ENCODE data around the gene SIL1. TPM values are rescaled to one million over a fixed set of nuclear protein-coding genes. Genes with fewer than 3 reads are reported as not detected.

SIL1 gene
- total and polyA plus RNA-seq, 2 of the 13 experiments (the other 11 are each of a cell fraction or from before 2014, with no cell fraction given): 26.0 to 30.0 TPM

GRCh38 chr5:138990986-138991590 lies 207.1 kb downstream of the SIL1 start (continued):
- TF ChIP-seq KIAA2018 (CRISPR knock-in tag; IDR thresholded peaks at IDR 0.05; ENCODE audit: borderline replicate concordance): no peak

GRCh38 chr5:138989720-138990119 lies 208.4 kb downstream of the SIL1 start:
- Histone ChIP-seq H3K4me2 (ENCODE audit: low read depth, low read length) (no peak overlapping the region), H4K20me1 (ENCODE audit: insufficient read depth, low read length) (no peaks in the 10 kb centered on the region), H3K4me3 (replicated peaks in 1 of 3; ENCODE audit: insufficient read depth in 1 of 3, low read depth in 2 of 3, low read length in 3 of 3) (no peak overlapping the region), H3K9me3 (ENCODE audit: low read length) (no peaks in the 10 kb centered on the region), H3K79me2 (ENCODE audit: insufficient read depth, low read length) (no peaks in the 10 kb centered on the region), H3K4me1 (ENCODE audit: insufficient read depth, low read length) (peaks cover 18% of the 10 kb centered on the region), H3K27ac (ENCODE audit: extremely low read length, insufficient read depth, low read length) (no peak overlapping the region), H3K27me3 (ENCODE audit: control insufficient read depth in 1 of 2, insufficient read depth in 2 of 2, low read length in 2 of 2) (no peaks in the 10 kb centered on the region), H2AFZ (ENCODE audit: low read length) (no peak overlapping the region), H3K36me3 (replicated peaks in 1 of 2; ENCODE audit: control insufficient read depth in 1 of 2, insufficient read depth in 2 of 2, low read length in 2 of 2) (no peaks in the 10 kb centered on the region; a peak in 1 of 5 replicates), H3K9ac (ENCODE audit: insufficient read depth, low read depth, low read length) (no peak overlapping the region)
- in situ Hi-C loops (cut with HindIII; ENCODE audit: extremely low pct_ligation_motif_present, low pct_unique_long_range_greater_than_20kb): no loop called here
- ATAC-seq: no peak
- BruUV-seq (replicated peaks): no TSS peak
- no peak for DNase-seq (ENCODE audit: low spot score)
- FAIRE-seq: no peak
- CTCF ChIA-PET (ENCODE audit: low intra/inter-chr PET ratio, low total read pairs): no interaction called here
- intact Hi-C loops (cut with micrococcal nuclease; ENCODE audit: unreplicated experiment): no loop called here
- WGBS (ENCODE audit: low lambda C conversion rate): 94% methylated on average over 6 of the region's 6 CpGs
- POLR2A ChIA-PET: no interaction called here
- TF ChIP-seq SUZ12 (IDR thresholded peaks at IDR 0.05; ENCODE audit: low read depth, low read length): no peak
- no peak for TF ChIP-seq HMG20A (CRISPR knock-in tag; IDR thresholded peaks at IDR 0.05; ENCODE audit: borderline replicate concordance)
- no peak for TF ChIP-seq FOXA1 (IDR thresholded peaks at IDR 0.05)
- TF ChIP-seq FOXA1 (CRISPR knock-in tag; IDR thresholded peaks at IDR 0.05): no peak
- TF ChIP-seq REST (IDR thresholded peaks at IDR 0.05; ENCODE audit: borderline replicate concordance in 1 of 2, low read depth in 1 of 2, low read length in 2 of 2): no peak
- TF ChIP-seq ZNF670 (CRISPR knock-in tag; IDR thresholded peaks at IDR 0.05; ENCODE audit: borderline replicate concordance): no peak
- no peak for TF ChIP-seq PHF21A (CRISPR knock-in tag; IDR thresholded peaks at IDR 0.05)
- TF ChIP-seq, protein P1, sequence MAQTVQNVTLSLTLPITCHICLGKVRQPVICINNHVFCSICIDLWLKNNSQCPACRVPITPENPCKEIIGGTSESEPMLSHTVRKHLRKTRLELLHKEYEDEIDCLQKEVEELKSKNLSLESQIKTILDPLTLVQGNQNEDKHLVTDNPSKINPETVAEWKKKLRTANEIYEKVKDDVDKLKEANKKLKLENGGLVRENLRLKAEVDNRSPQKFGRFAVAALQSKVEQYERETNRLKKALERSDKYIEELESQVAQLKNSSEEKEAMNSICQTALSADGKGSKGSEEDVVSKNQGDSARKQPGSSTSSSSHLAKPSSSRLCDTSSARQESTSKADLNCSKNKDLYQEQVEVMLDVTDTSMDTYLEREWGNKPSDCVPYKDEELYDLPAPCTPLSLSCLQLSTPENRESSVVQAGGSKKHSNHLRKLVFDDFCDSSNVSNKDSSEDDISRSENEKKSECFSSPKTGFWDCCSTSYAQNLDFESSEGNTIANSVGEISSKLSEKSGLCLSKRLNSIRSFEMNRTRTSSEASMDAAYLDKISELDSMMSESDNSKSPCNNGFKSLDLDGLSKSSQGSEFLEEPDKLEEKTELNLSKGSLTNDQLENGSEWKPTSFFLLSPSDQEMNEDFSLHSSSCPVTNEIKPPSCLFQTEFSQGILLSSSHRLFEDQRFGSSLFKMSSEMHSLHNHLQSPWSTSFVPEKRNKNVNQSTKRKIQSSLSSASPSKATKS (CRISPR knock-in tag; IDR thresholded peaks at IDR 0.05): no peak
